GM18861 (cell line): ENCODE data around the gene EXOC3.
"Not testable (repeated sequence)": the region's sequence is repeated elsewhere in the genome, so short reads cannot be mapped to it uniquely, and the experiment has no call there.

ENCODE experiments used
- ATAC-seq: cut with Tn5 transposase; IDR thresholded peaks from one replicate; pipeline ENCODE4 v1.9.1; 2021; ENCODE audit not compliant: unreplicated experiment

Gene EXOC3

DNA sequence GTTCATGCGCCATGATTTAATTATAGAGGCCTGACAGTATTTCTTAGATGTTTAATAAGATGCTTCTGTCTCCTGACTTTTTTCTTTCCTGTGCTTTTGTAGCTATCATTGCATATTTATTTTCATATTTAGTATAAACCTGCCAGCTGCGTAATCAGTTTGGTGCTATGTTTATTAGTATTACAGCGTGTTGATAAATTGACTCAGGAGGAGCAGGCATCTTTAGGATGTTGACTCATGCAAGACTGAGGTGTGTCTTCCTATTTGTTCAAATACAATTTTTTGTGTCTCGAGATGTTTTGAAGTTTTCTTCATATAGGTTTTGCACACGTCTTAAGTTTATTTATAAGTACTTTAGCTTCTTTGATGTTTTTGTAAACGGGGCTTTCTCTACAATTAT is 35.9 kb upstream of the EXOC3 start:
- no peak for ATAC-seq

DNA sequence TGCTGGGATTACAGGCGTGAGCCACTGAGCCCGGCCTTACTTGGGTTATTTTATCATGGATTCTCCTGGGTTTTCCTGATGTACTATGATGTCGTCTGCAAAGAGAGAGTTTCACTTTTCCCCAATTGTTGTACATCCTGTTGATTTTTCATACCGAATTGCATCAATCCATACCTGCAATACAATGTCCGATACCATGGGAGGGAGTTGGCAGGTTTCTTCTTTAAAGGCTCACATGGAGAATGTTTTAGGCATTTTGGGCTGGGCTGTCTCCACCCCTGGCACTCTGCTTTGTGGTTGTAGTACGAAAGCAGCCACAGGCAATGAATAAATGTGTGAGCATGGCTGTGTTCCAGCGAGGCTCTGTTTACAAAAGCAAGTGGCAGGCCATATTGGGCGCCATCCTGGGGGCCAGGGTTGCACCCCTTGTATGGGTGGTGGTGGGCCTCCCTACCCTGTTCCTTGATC is 35.1 kb upstream of the EXOC3 start:
- ATAC-seq = no peak

DNA sequence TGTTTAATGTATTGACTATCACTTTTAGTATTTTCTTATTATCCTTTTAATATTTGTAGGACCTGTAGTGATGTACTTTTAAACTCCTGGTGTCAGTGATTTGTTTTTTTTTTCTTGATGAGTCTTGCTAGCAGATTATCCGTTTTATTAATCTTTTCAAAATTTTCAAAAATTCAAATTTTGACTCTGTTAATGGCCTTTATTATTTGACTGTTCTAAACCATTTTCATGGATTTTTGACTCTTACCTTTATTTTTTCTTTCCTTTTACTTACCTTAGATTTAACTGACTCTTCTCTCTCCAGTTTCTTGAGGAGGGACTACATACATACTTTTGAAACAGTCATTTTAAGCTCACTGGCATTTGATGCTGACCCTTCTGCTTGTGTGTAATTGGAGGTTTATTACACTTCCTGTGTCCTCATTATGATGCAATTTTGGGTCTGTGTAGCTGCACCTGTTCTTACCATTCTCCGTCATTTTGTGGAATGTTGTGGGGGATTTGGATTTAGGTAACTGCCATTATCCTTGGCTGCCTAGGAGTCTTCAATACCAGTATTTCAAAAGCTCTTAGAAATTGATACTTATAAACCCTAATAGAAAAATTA is 32.0 kb upstream of the EXOC3 start:
- ATAC-seq = no peak

DNA sequence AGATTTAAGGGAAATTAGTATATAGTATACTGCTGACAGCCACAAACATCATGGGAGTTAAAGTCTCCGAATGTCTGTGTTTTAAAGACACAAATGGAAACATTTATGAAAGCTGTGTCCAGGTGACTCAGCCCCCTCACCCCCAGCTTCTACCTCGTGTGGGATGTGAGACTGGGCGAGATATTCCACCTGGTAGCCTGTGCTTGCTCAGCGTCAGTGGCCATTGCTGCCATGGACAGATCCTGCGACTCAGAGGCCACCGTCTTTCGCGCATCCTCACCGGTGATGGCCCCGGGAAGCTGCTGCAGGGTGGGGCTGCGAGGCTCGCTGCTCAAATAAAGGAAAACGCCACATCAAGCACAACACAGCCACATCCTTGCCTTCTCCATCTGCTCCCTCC is 31.2 kb upstream of the EXOC3 start:
- no peak for ATAC-seq

DNA sequence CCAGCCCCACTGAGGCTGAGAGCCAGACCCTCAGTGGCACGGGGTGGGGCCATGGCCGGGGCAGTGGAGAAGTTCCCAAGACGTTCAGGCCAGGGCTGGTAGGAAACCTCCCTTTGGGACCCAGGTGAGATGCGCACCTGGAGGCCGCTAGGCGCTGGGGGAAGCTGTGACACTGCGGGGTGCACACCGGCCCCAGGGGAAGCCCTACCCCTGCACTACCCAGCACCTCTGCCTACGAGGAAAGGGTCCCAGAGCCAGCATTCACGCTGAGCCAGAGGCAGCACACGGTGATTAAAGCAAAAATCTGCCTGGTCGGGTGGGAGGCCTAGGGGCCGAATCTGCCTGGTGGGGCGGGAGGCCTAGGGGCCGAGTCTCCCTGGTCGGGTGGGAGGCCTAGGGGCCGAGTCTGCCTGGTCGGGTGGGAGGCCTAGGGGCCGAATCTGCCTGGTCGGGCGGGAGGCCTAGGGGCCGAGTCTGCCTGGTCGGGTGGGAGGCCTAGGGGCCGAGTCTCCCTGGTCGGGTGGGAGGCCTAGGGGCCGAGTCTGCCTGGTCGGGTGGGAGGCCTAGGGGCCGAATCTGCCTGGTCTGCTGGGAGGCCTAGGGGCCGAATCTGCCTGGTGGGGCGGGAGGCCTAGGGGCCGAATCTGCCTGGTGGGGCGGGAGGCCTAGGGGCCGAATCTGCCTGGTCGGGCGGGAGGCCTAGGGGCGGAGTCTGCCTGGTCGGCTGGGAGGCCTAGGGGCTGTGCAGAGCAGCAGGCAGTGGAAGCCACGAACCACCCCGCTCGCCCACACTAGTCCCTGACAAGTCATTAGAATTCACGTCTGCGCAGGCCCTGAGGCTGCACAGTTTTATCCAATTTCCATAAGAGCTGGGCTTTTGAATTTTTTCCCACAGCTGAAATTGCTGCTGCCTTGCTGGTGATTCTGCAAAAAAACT is 27.7 kb upstream of the EXOC3 start:
- ATAC-seq = not testable (repeated sequence)

DNA sequence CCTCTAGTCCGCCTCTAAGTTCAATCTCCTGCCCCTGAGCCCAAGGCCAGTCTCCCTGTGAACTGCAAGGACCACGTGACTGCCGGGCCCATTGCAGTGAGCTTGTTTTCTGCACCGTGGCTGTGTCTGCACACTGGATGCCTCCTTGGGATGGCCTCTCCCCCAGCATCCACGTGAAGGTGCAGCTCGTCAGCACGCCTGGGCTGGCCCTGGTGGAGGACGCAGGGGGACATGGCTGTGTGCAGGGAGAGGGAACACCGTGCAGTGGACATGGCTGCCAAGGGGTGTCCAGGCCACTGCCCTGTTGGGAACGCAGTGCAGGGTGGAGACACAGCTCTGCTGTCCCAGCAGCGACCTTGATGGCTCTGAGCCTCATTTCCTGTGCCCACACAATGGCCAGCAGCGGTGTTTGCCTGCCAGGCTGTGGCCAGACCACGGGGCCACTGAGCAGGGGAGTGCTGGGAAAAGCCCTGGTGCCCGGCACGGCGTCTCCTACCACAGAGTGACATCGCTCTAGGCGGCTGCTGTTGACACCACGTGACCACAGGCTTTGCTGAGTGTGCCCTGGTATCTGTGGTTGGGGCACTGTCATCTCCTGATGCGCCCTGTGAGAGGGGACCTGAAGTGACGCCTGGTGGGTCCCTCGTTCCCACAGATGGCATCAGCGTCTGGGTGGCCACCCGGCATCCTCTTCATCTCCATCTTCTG is 26.9 kb upstream of the EXOC3 start:
- ATAC-seq = no peak

DNA sequence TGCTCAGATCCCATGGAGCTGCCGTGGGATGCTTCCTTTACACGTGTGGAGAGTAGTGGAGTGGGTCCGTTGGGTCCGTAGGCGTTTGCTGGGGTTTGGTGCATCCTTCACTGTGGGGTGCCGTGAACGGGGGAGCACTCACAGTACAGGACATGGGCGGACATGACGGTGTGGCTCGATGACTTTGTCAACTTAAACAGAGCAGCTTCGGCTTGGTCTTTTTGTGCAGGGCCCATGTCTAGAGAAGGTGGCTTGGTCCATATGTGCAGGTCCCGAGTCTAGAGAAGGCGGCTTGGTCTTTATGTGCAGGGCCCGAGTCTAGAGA is 26.4 kb upstream of the EXOC3 start:
- ATAC-seq = no peak

DNA sequence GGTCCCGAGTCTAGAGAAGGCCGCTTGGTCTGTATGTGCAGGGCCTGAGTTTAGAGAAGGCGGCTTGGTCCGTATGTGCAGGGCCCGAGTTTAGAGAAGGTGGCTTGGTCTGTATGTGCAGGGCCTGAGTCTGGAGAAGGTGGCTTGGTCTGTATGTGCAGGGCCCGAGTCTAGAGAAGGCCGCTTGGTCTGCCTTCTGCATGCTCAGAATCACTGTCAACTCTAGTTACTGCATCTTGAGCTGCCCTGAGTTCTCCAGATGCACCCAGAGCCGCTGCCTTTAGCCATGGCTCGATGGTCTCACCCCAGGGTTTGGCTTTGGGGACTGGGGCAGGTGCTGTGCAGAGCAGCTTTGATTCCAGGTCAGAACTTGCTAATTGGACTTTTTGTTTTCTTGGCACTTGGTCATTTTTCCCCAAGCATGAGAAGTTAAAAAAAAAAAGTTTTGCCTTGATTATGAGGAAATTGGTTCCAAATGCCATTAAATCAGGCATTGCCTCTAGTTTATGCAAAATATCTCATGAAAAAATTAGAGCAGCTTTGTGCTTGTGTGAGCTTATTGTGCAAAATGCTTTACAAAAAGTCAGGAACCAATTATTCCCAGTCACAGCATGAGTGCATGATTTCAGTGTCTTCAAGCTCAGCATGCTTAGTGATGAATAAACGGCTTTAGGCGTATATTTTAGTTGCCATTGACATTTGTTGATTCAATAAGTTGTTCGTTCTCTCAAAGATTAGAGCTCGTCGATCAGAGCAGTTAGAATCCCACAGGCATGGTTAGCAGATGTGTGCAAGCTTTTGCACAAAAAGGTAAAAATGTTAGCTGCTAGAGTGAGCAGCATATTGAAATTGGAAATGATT is 25.4 kb upstream of the EXOC3 start:
- no peak for ATAC-seq

DNA sequence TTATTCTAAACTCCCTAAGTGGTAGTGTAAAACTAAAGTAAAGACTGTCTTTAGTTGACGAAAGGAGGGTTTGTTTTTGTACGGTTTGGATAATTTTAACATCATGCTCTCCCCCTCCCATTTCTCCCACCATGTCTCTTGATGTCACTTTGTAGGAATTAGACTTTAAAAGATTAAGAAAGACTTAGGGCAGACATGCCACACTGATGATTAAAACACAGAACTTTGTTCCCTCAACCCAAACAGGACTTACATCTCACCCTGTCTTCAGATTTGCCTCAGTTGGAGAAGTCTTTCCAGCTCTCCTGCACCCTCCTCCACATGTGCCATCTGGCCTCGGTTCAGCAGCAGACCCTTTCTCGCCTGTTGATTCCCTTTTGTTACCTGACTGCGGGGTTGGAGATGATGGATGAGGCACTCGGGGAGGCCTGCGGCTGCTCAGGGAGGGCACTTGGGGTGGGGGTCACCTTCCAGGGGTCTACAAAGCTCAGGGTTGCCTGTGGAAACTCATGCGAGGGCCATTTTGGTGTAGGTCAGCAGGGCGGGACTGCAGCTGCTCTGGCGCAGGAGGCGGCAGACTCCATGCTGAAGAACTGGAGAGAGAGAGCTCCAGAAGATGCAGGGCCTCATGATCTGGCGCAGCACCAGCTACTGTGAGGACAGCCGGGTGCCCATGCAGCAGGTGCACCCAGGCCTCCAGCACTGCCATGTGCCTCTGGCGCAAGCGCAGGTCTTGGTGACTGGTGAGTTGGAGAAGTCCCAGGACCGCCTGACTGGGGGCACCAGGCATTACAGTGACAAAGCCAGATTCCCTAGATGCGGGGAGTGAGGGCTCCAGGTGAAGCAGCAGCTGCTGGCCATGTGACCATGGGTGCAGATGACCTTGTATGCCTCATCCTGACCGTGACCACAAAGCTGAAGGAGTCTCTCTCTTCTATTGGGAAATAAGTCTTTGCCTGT is 24.5 kb upstream of the EXOC3 start:
- ATAC-seq = no peak

DNA sequence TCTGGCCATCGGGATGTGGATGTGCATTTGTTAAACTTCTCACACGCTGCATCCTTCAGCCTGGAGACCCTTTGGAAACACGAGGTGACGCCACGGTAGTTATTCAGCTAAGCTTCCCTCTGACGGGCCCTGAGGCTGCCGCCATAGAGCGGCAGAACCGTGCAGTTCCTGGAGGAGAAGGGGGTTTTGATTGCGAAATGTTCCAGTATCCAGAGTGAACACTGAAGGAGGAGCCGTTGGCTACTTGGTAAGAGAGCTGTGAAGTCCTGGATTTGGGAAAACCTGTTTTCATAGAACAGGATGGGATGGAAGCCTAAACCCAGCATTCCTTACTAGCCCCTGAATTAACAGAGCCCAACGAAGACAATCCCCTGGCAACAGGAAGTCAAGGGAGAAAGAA is 23.0 kb upstream of the EXOC3 start:
- ATAC-seq = no peak

DNA sequence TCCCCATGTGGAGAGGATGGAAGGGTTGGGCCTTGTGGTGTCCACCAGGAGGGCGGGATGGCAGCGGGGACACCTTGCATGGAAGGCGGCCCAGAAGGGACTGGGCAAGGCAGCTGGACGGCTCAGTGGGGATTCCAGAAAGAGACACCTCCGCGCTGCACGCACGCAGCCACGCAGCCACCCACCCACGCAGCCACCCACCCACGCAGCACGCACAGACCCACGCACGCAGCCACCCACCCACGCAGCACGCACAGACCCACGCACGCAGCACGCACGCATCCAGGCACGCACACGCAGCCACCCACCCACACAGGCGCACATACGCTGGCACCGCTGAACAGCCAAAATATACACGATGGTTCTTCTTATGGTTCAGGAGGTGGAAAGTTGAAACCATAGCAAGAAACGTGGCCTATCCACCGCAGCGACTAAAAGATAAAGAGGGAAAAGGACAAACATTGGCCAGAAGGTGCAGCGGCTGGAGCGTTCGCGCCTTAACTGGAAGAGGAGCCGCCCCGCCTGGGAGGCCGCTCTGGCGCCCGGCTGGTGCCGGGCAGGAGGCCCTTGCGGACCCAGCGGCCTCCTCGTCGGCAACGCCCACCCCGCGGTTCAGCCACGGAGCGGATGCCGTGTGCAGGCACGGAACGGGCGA is 22.2 kb upstream of the EXOC3 start:
- ATAC-seq = no peak

DNA sequence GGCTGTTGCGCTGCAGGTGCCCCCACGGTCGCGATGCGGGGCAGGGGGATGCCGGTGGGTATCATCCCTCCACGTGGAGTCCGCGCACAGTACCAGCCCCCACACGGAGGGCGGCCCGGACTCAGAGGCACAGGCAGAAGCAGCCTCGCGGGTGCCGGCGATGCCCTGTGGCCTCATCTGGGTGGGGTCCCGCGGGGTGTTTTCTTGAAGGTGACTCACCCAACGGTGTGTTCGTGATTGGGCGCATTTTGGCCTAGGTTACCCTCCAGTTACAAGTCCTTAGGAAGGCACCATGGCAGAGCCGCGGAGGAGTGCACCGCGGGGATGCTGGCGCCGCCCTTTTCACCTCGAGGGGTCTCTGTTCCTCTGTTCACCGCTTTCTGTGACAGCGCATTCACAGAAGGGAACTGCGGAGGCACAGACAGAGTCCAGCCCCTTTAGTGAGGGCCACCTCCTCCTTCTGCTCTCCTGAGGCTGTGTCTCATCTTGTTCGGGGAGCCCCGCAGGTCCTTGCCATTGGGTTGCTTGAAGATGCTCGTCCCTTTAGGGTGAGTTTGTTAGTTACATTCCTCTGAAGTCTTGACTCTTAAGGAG is 21.6 kb upstream of the EXOC3 start:
- no peak for ATAC-seq

DNA sequence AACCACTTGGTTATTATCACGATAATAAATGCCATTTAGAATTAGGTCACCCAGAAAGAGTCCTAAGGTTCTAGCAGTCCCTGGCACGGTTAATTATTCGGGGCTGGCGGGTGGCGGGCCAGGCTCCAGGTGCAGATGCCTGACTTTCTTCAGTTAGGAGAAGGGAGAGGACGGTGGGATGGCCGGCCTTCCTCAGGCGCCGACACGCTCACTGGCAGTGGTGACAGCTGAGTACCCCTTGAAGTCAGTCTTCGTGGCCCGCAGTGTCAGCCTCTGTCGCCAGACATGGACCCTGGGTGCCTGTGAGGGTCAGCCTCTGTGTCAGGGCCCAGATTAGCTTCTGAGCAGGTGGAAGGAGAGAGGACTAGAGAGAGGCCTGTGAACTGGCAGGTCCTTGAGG is 21.1 kb upstream of the EXOC3 start:
- no peak for ATAC-seq

DNA sequence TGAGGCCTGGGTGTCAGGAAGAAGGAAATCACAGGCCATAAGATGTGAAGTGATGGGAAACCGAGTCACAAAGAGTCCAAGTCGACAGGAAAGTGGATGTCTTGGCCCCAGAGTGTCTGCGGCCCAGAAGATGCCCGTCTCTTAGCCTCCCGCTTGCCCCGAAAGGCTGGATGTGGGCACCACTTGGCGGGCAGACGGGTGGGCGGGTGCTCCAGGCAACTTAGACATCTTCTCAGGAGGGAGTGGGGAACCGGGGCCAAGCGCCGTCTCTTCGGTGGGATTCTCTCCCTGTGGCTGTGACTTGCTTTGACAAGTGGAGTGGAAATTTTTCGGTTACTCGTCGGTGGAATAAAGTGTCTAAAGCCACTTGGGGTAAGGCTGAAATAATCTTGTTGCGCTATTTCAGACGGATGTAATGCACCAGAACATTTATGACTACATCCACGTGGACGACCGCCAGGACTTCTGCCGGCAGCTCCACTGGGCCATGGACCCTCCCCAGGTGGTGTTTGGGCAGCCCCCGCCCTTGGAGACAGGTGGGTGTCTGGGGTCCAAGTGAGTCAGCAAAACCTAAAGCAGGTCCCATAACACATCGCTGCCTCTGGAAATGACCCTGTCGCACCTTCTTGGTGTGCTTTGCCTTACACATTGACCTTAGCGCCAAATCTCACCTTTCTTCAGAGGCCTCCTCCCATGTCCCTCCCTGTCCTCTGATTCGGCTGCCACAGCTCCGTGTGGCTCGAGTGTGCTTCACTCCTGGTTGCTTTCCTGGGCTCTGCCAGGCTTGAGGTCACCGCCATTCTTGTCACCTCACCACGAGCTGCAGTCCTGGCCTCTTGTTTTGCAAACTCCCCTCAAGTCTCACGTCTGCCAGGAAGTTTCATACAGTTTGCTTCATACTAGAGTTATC is 20.4 kb upstream of the EXOC3 start:
- ATAC-seq = no peak

DNA sequence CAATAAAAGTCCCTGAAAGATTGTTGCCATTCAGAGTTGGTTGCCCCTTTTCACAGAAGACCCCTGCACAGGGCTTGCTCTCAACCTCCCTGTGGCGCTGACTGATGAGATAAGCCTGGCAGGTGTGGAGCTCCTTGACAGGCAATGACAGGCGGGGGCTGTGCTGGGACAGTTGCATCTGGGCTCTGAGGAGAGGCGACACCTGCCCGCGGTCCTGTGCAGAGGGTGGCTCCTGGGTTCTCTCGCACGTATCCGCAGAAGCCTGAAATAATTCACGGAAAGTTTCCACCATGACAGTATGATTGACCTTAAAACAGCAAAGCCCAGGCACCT is 19.8 kb upstream of the EXOC3 start:
- no peak for ATAC-seq

DNA sequence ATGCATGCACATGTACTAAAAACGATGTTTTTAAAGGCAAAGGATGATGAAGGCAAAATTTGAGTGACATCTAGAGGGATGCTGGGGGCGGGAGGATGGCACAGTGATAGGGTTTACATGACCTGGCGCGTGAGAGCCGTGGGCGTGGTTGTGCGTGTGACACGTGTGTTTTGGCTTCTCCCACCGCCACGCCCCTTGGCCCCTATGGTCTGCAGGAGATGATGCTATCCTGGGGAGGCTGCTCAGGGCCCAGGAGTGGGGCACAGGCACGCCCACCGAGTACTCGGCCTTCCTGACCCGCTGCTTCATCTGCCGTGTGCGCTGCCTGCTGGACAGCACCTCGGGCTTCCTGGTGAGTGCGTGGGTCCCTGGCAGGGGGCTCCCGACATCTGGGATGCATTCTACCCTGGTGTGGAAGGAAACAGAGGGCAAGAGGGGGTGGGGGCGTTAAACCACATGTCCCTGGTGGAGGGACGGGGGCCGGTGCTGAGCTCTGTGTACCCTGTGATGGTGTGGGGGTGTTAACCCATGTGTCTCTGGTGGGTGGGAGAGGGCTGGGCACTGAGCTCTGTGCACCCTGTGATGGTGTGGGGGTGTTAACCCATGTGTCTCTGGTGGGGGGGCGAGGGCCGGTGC is 19.2 kb upstream of the EXOC3 start:
- ATAC-seq = no peak

DNA sequence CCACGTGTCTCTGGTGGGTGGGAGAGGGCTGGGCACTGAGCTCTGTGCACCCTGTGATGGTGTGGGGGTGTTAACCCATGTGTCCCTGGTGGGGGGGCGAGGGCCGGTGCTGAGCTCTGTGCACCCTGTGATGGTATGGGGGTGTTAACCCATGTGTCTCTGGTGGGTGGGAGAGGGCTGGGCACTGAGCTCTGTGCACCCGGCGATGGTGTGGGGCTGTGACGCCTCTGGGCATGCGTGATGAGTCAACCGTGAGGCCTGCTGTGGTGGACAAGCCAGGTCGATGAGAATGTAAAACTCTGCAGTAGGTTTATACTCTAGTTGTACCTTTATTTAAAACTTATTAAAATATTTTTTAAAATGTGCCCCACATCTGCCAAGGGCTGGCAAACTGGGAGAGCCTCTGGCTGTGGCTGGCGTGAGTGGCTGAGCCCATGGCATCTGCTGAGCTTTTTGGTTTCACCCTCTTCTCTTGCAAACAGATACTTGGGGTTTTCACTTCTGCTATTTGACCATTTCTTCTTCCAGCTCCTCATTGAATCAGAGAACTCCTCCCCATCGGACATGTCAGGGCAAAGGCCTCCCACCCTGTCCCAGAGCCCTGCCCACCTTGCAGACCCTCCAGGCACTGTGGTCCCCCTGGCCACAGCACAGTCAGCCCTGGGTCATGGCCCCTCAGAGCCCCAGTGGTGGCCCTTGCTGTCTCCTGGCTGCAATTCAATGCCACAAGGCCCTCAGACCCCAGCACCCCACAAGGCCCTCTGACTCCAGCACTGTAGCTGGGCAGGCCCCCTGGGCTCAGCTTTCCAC is 18.5 kb upstream of the EXOC3 start:
- ATAC-seq = peak; percentile 84
